HCT116 (cell line): Measurements from ENCODE around the gene CYP1A1.

Source experiments
- CTCF ChIP-seq, 3 experiments: fragments of 200-600 bp in 1 of 3; sonication (generic) in 1 of 3; IDR thresholded peaks in 2 of 3; conservative IDR thresholded peaks in 1 of 3; 2 replicates each; pipeline ENCODE4 v1.5.1; 2012 to 2017; ENCODE audit warnings: low read depth in 2 of 3, low read length in 2 of 3, antibody characterized with exemption in 1 of 3, borderline replicate concordance in 1 of 3, control low read depth in 1 of 3, mild to moderate bottlenecking in 1 of 3, mixed read lengths in 1 of 3, mixed run types in 1 of 3, moderate library complexity in 1 of 3; ENCODE audit not compliant: insufficient read depth in 1 of 3
- POLR2A ChIP-seq: IDR thresholded peaks from 2 replicates; pipeline ENCODE4 v1.7.0; 2011; ENCODE audit warnings: borderline replicate concordance; ENCODE audit not compliant: insufficient read depth, insufficient read length; ENCODE audit errors: extremely low read depth

GRCh38 chr15:74730619-74731316, 5.4 kb upstream of the CYP1A1 start:
- no peak for TF ChIP-seq CTCF (IDR thresholded peaks at IDR 0.05 in 2 of 3, conservative IDR thresholded peaks at IDR 0.05 in 1 of 3; ENCODE audit: borderline replicate concordance in 1 of 3, insufficient read depth in 1 of 3, low read depth in 2 of 3, low read length in 2 of 3)
- TF ChIP-seq POLR2A: no peak
